ENCODE results near the gene CERS1. TPM values are rescaled to one million over a fixed set of nuclear protein-coding genes. Genes with fewer than 3 reads are reported as not detected.

CERS1 gene
- total RNA-seq, 1 experiment from 2014 or later: 0.96 TPM

DNA sequence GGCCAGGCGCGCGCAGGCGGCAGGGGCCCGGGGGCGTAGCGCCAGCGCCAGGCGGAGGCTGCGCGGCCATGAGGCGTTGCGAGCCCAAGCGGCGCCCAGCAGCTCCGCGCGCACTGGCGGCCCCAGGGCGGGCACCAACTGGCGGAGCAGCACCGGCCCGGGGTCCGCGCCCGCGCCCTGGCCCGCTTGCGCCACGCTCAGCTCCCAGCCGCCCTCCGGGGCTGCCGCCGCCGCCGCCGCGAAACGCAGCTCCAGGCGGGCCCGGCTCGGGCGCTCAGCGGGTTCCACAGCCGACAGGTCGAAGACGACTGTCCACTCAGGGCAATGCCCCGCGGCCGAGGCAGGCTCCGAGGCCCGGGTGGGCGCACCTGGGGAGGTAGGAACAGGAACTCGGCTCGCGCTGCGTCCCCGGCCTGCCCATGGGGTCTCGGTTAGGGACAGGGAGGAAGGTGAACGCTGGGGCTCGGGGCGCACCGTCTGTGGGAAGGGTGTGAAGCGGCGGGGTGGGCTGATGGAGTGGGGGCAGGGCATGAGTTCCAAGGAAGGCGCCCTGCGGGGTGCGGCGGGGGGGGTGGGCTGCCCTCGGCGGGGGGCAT lies 26.8 kb downstream of the CERS1 start:
- peaks cover 16 to 29% of the 10 kb centered on the region in 2 experiments for H3K36me3 ChIP-seq (ENCODE audit: control insufficient read depth in 1 of 2, insufficient read depth in 2 of 2, low read length in 2 of 2)
- intact Hi-C loops (cut with micrococcal nuclease): no loop called here
- no peak overlapping the region for H3K9ac ChIP-seq (ENCODE audit: low read length)
- POLR2A ChIA-PET: no interaction called here
- no peak overlapping the region for H2AFZ ChIP-seq (ENCODE audit: low read depth, low read length, poor library complexity, severe bottlenecking)
- no peaks in the 10 kb centered on the region for H4K20me1 ChIP-seq (ENCODE audit: insufficient read depth)
- CTCF ChIA-PET: no interaction called here
- H3K79me2 ChIP-seq (ENCODE audit: insufficient read depth, low read length): no peaks in the 10 kb centered on the region; the same call in 1 of the 2 replicates
- no peak overlapping the region for H3K4me2 ChIP-seq (ENCODE audit: low read length)
- H3K4me1 ChIP-seq (ENCODE audit: control insufficient read depth in 1 of 2, insufficient read depth in 2 of 2, low read length in 2 of 2): 0 out of 4 replicates have a peak, but pooled peaks cover 0 to 2% of the 10 kb centered on the region in 2 experiments
- ATAC-seq (no peak), DNase-seq (ENCODE audit: low read depth, low spot score) (no peak)
- no peak overlapping the region for H3K4me3 ChIP-seq (replicated peaks in 1 of 2; ENCODE audit: low read depth in 1 of 2, low read length in 2 of 2)
- RAD21 ChIA-PET (ENCODE audit: low non-redundant PET in 1 of 2, low total read pairs in 2 of 2, uncharacterized antibody in 2 of 2, unreplicated experiment in 2 of 2): no interaction called here
- H3K27me3 ChIP-seq (ENCODE audit: insufficient read depth, low read length): no peaks in the 10 kb centered on the region
- H3K9me2 ChIP-seq (ENCODE audit: insufficient read depth): no peaks in the 10 kb centered on the region
- no TSS peak for BruUV-seq (replicated peaks)
- TF ChIP-seq ZFX (IDR thresholded peaks at IDR 0.05) (no peak), POLR2AphosphoS5 (IDR thresholded peaks at IDR 0.05; ENCODE audit: low read depth, low read length) (no peak), JUND (IDR thresholded peaks at IDR 0.05) (no peak), YY1 (IDR thresholded peaks at IDR 0.05; ENCODE audit: extremely low read depth, insufficient replicate concordance, low read depth, low read length) (no peak), ELF1 (IDR thresholded peaks at IDR 0.05; ENCODE audit: borderline replicate concordance, low read depth) (no peak), CBX3 (IDR thresholded peaks at IDR 0.05; ENCODE audit: low read depth) (no peak), FOSL1 (IDR thresholded peaks at IDR 0.05; ENCODE audit: low read depth) (no peak), ZNF274 (IDR thresholded peaks at IDR 0.05; ENCODE audit: low read depth, low read length) (no peak), EGR1 (IDR thresholded peaks at IDR 0.05; ENCODE audit: low read depth) (no peak), RAD21 (IDR thresholded peaks at IDR 0.05; ENCODE audit: low read depth) (no peak), POLR2A (IDR thresholded peaks at IDR 0.05; ENCODE audit: borderline replicate concordance, extremely low read depth, insufficient read depth, insufficient read length) (no peak)
- TF ChIP-seq, protein P1, sequence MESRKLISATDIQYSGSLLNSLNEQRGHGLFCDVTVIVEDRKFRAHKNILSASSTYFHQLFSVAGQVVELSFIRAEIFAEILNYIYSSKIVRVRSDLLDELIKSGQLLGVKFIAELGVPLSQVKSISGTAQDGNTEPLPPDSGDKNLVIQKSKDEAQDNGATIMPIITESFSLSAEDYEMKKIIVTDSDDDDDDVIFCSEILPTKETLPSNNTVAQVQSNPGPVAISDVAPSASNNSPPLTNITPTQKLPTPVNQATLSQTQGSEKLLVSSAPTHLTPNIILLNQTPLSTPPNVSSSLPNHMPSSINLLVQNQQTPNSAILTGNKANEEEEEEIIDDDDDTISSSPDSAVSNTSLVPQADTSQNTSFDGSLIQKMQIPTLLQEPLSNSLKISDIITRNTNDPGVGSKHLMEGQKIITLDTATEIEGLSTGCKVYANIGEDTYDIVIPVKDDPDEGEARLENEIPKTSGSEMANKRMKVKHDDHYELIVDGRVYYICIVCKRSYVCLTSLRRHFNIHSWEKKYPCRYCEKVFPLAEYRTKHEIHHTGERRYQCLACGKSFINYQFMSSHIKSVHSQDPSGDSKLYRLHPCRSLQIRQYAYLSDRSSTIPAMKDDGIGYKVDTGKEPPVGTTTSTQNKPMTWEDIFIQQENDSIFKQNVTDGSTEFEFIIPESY (IDR thresholded peaks at IDR 0.05; ENCODE audit: extremely low read depth, insufficient replicate concordance, low read length): no peak
- TF ChIP-seq, protein P2, sequence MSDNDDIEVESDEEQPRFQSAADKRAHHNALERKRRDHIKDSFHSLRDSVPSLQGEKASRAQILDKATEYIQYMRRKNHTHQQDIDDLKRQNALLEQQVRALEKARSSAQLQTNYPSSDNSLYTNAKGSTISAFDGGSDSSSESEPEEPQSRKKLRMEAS (IDR thresholded peaks at IDR 0.05): no peak
- TF ChIP-seq, protein P3, sequence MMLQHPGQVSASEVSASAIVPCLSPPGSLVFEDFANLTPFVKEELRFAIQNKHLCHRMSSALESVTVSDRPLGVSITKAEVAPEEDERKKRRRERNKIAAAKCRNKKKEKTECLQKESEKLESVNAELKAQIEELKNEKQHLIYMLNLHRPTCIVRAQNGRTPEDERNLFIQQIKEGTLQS (IDR thresholded peaks at IDR 0.05): no peak
- H3K27ac ChIP-seq (ENCODE audit: low read depth, low read length): no peak overlapping the region
- no peaks in the 10 kb centered on the region for H3K9me3 ChIP-seq (ENCODE audit: control insufficient read depth in 1 of 2, insufficient read depth in 1 of 2, low read depth in 1 of 2, low read length in 2 of 2)

Measured in HCT116 (cell line).